ENCODE measurements around the gene PUSL1.

GRCh38 chr1:1286313-1287261 is 21.8 kb upstream of the PUSL1 start:
- TF ChIP-seq POLR2AphosphoS5 (IDR thresholded peaks at IDR 0.05; ENCODE audit: low read depth, low read length) (no peak), POLR2A (IDR thresholded peaks at IDR 0.05; ENCODE audit: low read depth, low read length) (no peak)
